Measurements from ENCODE around the gene F13B.
"Not testable (repeated sequence)": the region's sequence is repeated elsewhere in the genome, so short reads cannot be mapped to it uniquely, and the experiment has no call there.

Gene F13B

GRCh38 chr1:197041486-197042353 is 25.3 kb downstream of the F13B start:
- DNase-seq, result no peak

- DNase-seq, result no peak
Observed at GRCh38 chr1:197036861-197037260, 30.2 kb downstream of the F13B start.

- not testable (repeated sequence) for DNase-seq
Observed at GRCh38 chr1:197034631-197035339, 32.3 kb downstream of the F13B start.

GRCh38 chr1:197029749-197030148 is 37.3 kb downstream of the F13B start:
- no peak for DNase-seq

- no peak for DNase-seq
Observed at GRCh38 chr1:197027359-197027758, 39.7 kb downstream of the F13B start.

DNA sequence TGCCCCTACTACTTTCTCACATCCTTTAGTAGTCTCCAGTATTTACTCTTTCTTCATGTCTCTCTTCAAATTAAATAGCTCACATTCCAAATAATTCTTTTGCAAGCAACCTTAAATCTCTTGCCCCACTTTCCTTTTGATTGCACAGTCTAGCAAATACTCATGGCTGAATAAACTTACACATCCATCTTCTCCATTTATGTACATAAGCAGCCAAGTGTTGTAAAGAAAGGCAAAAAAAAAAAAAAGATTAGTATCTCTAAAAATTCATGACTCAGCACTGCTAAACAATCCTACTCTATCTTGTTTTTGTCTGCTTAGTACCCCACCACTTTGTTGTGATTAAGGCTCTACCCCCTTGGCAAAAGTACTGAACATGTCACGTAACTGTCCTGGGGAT is 42.6 kb downstream of the F13B start:
- no peak for DNase-seq

GRCh38 chr1:197021716-197022115 is 45.3 kb downstream of the F13B start:
- DNase-seq, result no peak

- no peak for DNase-seq
Observed at GRCh38 chr1:197017558-197018146, 49.4 kb downstream of the F13B start.

DNA sequence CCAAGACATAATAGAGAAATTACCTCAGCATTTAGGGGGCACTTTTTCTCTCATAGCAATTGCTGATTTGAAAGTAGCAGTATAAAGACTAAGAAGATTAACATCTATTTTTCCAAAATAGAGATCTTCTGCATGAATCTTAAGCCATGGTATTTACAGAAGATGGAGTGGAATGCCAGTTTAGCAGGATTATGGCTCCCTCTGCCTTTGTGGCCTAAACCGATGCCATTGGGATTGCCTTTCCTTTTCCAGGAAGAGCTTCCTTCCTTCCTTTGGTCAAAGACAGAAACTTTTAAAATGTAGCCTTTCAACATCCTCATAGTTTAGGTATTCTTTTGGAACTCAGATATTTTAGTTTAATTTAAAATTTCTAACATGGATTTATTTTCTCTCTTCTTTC is 50.3 kb downstream of the F13B start:
- DNase-seq, result no peak

- peak; percentile 10 for DNase-seq
Observed at GRCh38 chr1:197013234-197013633, 53.8 kb downstream of the F13B start.

- DNase-seq, result no peak
Observed at GRCh38 chr1:197011614-197012013, 55.4 kb downstream of the F13B start.

DNA sequence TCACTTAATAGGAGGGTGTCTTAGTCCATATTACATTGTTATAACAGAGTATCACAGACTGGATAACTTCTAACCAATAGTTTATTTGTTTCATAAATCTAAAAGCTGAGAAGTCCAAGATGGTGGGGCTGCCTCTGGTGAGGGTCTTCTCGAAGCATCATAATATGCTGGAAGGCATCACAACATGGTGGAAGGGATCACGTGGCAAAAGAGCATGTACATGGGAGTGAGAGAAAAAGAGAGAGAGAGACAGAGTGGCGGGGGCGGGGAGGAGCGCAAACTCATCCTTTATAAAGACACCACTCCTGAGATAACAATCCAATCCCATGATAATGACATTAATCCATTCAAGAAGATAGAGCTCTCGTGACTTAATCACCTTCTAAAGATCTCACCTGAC is 58.2 kb downstream of the F13B start:
- DNase-seq, result peak; percentile 61

- no peak for DNase-seq
Observed at GRCh38 chr1:197003132-197003531, 63.9 kb downstream of the F13B start.

DNA sequence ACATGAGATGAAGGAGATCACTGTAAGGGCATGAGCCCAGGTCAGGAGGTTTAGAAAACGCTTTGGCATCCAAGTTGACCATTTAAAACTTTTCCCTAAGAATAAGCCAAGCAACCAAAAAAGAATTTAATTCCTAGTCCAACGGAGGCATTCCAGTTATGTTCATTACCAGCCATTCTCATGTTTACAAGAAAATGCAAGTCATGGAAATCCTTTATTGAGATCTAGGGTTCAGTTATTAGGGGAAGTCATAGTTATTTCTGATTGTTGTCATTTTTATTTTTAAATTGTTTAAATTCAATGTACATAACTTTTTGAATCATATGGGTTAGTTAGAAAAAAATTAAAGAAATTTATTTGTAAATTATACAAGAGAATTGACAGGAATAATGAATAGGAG is 65.2 kb downstream of the F13B start:
- no peak for DNase-seq

DNA sequence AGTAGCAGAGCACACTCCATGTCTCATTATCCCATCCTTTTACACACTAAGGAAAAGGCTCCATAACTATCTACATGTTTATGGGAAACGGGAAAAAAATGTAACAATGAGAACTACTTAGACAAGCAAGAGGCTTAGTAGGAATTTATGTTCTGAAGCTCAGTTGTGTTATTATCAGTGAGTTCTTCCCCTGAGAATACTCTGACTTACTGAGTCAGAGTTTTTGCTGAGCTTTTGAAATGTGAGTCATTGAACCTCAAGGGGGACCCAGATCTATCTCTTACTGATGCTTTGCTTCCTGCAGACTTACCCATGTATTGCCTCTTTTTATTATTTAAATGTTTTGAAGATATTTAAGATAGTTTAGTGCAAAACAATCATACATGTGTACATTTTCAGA is 69.6 kb downstream of the F13B start:
- no peak for DNase-seq

GRCh38 chr1:196993916-196994315 is 73.1 kb downstream of the F13B start:
- no peak for DNase-seq

DNA sequence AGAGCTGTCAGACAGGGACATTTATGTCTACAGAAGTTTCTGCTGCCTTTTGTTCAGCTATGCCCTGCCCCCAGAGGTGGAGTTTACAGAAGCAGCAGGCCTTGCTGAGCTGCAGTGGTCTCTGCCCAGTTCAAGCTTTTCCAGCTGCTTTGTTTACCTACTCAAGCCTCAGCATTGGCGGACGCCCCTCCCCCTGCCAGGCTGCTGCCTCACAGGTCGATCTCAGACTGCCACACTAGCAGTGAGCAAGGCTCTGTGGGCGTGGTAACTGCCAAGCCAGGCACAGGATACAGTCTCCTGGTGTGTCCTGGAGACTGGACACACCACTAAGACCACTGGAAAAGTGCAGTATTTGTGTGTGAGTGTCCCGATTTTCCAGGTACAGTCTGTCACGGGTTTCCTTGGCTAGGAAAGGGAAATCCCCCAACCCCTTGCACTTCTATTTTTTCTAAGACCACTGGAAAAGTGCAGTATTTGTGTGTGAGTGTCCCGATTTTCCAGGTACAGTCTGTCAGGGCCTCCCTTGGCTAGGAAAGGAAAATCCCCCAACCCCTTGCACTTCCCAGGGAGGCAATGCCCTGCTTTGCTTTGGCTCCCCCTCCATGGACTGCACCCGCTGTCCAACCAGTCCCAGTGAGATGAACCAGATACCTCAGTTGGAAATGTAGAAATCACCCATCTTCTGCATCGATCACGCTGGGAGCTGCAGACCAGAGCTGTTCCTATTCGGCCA is 75.0 kb downstream of the F13B start:
- peak; percentile 87 for DNase-seq
